Measurements from ENCODE around the gene JAK1.

The JAK1 gene

GRCh38 chr1:64979358-64979757, 13.0 kb upstream of the JAK1 start:
- no peak for DNase-seq

- no peak for DNase-seq
These were observed 10.0 kb upstream of the JAK1 start for GRCh38 chr1:64976361-64976760.

GRCh38 chr1:64975740-64976139, 9.4 kb upstream of the JAK1 start:
- no peak for DNase-seq

GRCh38 chr1:64975127-64975526, 8.8 kb upstream of the JAK1 start:
- DNase-seq = no peak

GRCh38 chr1:64974288-64974825, 8.0 kb upstream of the JAK1 start:
- no peak for DNase-seq

- no peak for DNase-seq
These were observed 6.8 kb upstream of the JAK1 start for GRCh38 chr1:64973061-64973647.

- DNase-seq = no peak
These were observed 3.1 kb upstream of the JAK1 start for GRCh38 chr1:64969305-64970046.

- no peak for DNase-seq
These were observed 1.0 kb upstream of the JAK1 start for GRCh38 chr1:64967381-64967780.

- DNase-seq = peak; percentile 88
These were observed 787 bp downstream of the JAK1 start for GRCh38 chr1:64965366-64966157.

GRCh38 chr1:64963466-64963865, 2.9 kb downstream of the JAK1 start:
- DNase-seq = no peak

GRCh38 chr1:64962441-64962840, 3.9 kb downstream of the JAK1 start:
- no peak for DNase-seq

GRCh38 chr1:64961923-64962322, 4.4 kb downstream of the JAK1 start:
- no peak for DNase-seq

- DNase-seq = no peak
These were observed 5.6 kb downstream of the JAK1 start for GRCh38 chr1:64960731-64961130.

GRCh38 chr1:64959986-64960385, 6.4 kb downstream of the JAK1 start:
- DNase-seq = no peak

- DNase-seq = no peak
These were observed 9.5 kb downstream of the JAK1 start for GRCh38 chr1:64956733-64957441.

- no peak for DNase-seq
These were observed 10.2 kb downstream of the JAK1 start for GRCh38 chr1:64956010-64956640.

- DNase-seq = no peak
These were observed 11.0 kb downstream of the JAK1 start for GRCh38 chr1:64955097-64956009.

- no peak for DNase-seq
These were observed 13.1 kb downstream of the JAK1 start for GRCh38 chr1:64953241-64953640.

- no peak for DNase-seq
These were observed 16.0 kb downstream of the JAK1 start for GRCh38 chr1:64950284-64950809.

- no peak for DNase-seq
These were observed 17.2 kb downstream of the JAK1 start for GRCh38 chr1:64948905-64949833.

All from eye (tissue), 1 donor.